Dendritic cell treated with granulocyte-macrophage colony-stimulating factor and Interleukin-4, amounts not matched to agents 40 ng/mL and 50 ng/mL, for 4 days (primary cell): ENCODE data around the gene HDAC11.

ENCODE experiments used
- H3K27ac Mint-ChIP-seq: one replicate; pipeline ENCODE4 v1.8.0; 2022; ENCODE audit warnings: mild to moderate bottlenecking, mixed read lengths
- H3K27me3 Mint-ChIP-seq: one replicate; pipeline ENCODE4 v1.8.0; 2022; ENCODE audit warnings: mild to moderate bottlenecking, mixed read lengths
- H3K36me3 Mint-ChIP-seq: one replicate; pipeline ENCODE4 v1.8.0; 2022; ENCODE audit warnings: low read depth, mixed read lengths
- H3K4me1 Mint-ChIP-seq: one replicate; pipeline ENCODE4 v1.8.0; 2022; ENCODE audit warnings: low read depth, mixed read lengths
- H3K4me3 Mint-ChIP-seq: one replicate; pipeline ENCODE4 v1.8.0; 2022; ENCODE audit warnings: mild to moderate bottlenecking, moderate library complexity, mixed read lengths
- H3K9me3 Mint-ChIP-seq: one replicate; pipeline ENCODE4 v1.8.0; 2022; ENCODE audit warnings: mixed read lengths
- intact Hi-C: fragments of 100-400 bp; cut with micrococcal nuclease; formaldehyde crosslinking; loops from one replicate; pipeline ENCODE4 v1.15.0; 2022

The HDAC11 gene

DNA sequence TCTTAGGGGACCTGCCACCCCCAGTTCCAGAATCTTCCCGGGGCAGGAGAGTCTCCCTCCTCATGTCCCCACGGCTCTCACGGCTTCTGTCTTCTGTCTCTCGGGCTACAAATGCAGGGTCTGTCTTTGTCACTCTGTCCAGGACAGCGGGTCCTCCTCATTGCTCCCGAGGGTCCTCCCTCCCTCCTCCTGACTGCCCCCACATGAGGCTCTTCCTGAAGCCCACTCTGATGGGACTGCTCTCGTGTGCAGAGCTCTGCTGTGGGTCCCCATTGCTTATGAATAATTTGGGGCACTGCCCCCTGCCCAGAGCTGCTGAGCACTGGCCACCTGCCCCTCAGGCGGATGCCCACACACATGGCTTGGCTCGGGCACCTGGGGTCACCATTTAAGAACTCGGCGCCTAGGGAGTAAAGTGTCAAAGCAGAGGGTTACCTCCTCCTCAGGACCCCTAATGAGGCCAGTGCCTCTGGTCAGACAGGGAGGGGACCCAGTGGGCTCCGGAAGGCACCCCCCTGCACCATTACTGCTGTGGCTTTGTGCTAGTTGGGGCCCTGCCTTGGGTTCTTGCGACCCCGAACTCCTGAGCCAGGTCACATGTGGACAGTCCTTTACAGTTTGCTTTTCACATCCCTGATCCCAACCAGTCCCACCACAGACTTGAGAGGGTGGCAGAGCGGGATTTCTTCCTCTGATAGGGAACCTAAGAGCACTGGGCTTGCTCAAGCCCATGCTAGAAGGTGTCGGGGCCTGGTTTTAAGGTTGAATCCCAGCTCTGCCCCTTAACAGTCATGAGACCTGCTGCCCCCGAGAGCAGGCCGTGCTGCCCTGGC lies 22.1 kb downstream of the HDAC11 start:
- Mint-ChIP-seq H3K9me3 (no peaks in the 10 kb centered on the region), H3K27ac (no peak overlapping the region), H3K27me3 (no peaks in the 10 kb centered on the region), H3K4me3 (no peak overlapping the region), H3K36me3 (no peaks in the 10 kb centered on the region), H3K4me1 (no peaks in the 10 kb centered on the region)
- intact Hi-C loops: no loop called here

DNA sequence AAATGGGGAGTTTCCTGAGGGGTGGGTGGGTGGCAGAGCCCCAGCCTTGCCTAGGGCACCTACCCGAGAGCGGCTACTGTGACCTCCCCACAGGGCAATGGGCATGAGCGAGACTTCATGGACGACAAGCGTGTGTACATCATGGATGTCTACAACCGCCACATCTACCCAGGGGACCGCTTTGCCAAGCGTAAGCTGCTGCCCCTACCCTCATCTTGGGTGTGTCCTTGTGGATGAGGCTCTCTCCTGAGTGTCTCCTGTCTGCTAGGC lies 22.6 kb downstream of the HDAC11 start:
- no peak overlapping the region for H3K4me3 Mint-ChIP-seq
- no peaks in the 10 kb centered on the region for H3K9me3 Mint-ChIP-seq
- no peaks in the 10 kb centered on the region for H3K27me3 Mint-ChIP-seq
- H3K27ac Mint-ChIP-seq: no peak overlapping the region
- H3K36me3 Mint-ChIP-seq: no peaks in the 10 kb centered on the region
- intact Hi-C loops: no loop called here
- no peaks in the 10 kb centered on the region for H3K4me1 Mint-ChIP-seq

DNA sequence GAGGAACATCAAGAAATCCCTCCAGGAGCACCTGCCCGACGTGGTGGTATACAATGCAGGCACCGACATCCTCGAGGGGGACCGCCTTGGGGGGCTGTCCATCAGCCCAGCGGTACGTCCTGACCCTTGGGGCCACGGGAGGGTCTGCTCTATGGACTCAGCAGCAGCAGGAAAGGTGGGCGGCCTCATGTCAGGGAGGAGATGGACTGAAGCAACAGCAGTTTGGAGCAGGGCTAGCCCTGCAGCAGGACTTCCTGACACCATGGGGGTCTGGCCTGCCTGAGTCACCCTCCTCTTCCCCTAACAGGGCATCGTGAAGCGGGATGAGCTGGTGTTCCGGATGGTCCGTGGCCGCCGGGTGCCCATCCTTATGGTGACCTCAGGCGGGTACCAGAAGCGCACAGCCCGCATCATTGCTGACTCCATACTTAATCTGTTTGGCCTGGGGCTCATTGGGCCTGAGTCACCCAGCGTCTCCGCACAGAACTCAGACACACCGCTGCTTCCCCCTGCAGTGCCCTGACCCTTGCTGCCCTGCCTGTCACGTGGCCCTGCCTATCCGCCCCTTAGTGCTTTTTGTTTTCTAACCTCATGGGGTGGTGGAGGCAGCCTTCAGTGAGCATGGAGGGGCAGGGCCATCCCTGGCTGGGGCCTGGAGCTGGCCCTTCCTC lies 24.2 kb downstream of the HDAC11 start:
- Mint-ChIP-seq H3K27me3 (no peaks in the 10 kb centered on the region), H3K27ac (no peak overlapping the region), H3K9me3 (no peaks in the 10 kb centered on the region), H3K36me3 (no peaks in the 10 kb centered on the region), H3K4me1 (no peaks in the 10 kb centered on the region), H3K4me3 (no peak overlapping the region)
- intact Hi-C loops: no loop called here

DNA sequence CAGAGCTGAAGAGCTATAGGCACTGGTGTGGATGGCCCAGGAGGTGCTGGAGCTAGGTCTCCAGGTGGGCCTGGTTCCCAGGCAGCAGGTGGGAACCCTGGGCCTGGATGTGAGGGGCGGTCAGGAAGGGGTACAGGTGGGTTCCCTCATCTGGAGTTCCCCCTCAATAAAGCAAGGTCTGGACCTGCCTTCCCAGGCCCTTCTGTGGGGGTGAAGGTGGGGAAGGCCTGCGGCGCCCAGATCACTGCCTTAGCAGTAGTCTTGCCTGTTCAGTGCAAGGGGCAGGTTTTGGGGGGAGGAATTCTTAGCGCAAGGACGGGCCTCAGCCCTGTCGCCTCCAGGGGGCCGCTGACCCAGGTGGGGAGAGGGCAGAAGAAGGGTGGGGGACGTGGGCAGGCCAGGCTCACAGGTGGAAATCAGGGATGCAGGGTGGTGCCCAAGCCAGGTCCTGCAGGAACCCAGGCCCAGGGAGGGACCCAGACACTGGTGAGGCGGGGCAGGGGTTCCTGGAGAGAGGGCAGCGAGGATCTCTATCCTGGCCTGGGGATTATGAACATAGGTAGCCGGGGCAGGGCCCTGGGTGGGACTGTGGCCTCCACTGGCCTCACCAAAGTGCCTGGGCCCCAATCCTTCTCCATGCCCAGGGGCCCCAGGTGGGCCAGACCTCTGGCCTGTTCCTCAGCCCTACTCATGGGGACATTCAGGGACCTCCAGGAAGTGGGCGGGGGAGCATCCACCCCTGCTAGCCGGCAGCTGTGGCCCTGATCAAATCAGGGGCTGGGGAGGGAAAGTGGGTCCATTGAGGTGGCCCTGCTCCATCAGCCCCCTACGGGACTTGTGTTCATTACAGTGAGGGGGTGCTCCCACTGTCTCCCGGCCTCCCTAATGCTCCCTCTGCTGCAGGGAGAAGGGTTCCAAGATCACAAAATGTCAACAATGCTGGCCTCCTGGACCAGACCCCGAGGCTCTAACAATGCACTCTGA lies 25.3 kb downstream of the HDAC11 start:
- Mint-ChIP-seq H3K27ac (no peak overlapping the region), H3K4me1 (no peaks in the 10 kb centered on the region), H3K27me3 (no peaks in the 10 kb centered on the region), H3K9me3 (no peaks in the 10 kb centered on the region), H3K4me3 (no peak overlapping the region), H3K36me3 (no peaks in the 10 kb centered on the region)
- intact Hi-C loops: no loop called here

DNA sequence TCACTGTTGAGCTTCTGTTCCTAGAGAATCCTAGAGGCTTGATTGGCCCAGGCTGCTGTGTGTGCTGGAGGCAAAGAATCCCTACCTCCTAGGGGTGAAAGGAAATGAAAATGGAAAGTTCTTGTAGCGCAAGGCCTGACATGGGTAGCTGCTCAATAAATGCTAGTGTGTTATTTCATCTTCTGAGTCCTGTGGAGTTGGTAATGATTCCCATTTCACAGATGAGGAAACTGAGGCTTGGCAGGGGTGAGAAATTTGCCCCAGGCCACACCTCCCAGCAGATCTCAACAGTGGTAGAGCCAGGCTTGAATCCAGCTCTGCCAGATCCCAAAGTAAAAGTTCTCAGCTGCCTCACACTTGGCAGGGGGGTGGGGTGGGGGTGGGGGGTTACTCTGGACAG lies 26.1 kb downstream of the HDAC11 start:
- intact Hi-C loops: no loop called here
- no peak overlapping the region for H3K27ac Mint-ChIP-seq
- no peak overlapping the region for H3K4me3 Mint-ChIP-seq
- no peaks in the 10 kb centered on the region for H3K36me3 Mint-ChIP-seq
- H3K9me3 Mint-ChIP-seq: no peaks in the 10 kb centered on the region
- no peaks in the 10 kb centered on the region for H3K4me1 Mint-ChIP-seq
- H3K27me3 Mint-ChIP-seq: no peaks in the 10 kb centered on the region

DNA sequence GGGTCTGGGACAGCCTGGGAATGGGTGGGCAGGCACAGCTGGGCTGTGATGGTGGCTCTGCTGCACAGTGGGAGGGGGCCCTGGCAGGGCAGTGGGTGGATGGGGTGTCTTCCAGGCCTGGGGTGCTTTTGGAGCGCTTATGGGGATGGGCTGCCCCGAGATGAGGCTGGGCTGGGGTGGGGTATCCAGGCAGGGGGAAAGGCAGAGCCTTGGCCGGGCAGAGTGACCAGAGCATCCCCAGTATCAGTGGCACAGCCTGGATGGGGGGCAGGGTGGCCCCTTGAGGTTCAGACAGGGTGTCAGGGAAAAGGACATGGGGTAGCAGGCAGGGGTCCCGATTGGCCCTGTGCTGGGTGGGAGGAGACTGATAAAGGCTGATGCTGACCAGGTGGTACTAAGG lies 26.6 kb downstream of the HDAC11 start:
- H3K27ac Mint-ChIP-seq: no peak overlapping the region
- intact Hi-C loops: no loop called here
- no peaks in the 10 kb centered on the region for H3K9me3 Mint-ChIP-seq
- H3K4me3 Mint-ChIP-seq: no peak overlapping the region
- H3K4me1 Mint-ChIP-seq: no peaks in the 10 kb centered on the region
- no peaks in the 10 kb centered on the region for H3K27me3 Mint-ChIP-seq
- H3K36me3 Mint-ChIP-seq: no peaks in the 10 kb centered on the region

DNA sequence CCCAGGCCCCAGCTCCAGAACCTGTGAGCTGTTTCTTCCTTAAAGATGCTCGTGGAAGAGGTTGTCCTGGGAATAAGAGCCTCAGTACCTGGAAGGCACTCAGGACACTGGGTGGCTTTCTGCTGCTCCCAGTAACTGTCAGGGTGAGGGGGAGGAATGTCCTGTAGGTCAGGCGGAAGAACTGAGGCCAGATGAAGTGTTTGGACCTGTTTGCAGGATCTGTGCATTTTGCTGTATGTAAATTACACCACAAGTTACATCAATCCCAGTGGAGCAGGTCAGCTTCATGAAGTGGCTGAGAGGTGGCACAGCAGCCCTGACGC lies 27.1 kb downstream of the HDAC11 start:
- Mint-ChIP-seq H3K4me3 (no peak overlapping the region), H3K36me3 (no peaks in the 10 kb centered on the region), H3K4me1 (no peaks in the 10 kb centered on the region), H3K27ac (no peak overlapping the region), H3K27me3 (no peaks in the 10 kb centered on the region), H3K9me3 (no peaks in the 10 kb centered on the region)
- intact Hi-C loops: no loop called here

DNA sequence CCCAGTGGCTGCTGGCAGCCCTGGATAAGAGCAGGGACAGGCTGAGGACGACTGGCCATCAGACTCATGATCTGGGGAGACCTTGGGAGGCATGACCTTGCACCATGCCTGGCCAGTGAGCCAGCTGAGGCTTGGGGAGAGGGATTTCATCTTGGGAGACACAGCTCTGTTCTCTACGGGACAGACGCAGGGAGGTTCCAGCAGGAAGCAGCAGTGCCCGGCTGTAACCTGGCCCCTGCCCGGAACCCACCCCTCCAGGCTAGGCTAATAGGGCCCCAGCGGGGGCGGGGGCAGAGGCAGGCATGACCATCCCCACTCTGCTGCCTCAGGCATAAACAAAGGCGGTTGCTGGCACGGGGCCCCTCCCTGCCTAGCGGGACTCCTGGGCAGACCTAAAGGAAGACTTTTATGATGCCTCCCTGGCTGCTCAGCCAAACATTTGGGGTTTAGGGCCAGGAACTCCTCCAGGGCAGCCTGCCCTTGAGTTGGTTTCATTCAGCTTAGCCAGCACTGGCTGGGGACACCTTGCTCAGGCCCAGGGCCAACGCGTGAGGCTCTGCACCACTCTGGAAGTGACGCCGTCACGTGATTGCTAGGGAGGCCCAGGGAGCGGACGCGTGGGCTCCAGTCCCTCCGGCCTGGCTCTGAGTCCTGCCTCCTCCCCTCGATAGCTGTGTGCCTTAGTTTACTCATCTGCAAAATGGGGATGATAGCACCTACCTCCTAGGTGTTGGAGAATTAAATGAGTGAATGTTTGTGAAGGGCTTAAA lies 27.6 kb downstream of the HDAC11 start:
- Mint-ChIP-seq H3K27ac (no peak overlapping the region), H3K27me3 (no peaks in the 10 kb centered on the region), H3K4me3 (no peak overlapping the region), H3K4me1 (no peaks in the 10 kb centered on the region), H3K36me3 (no peaks in the 10 kb centered on the region), H3K9me3 (no peaks in the 10 kb centered on the region)
- intact Hi-C loops: no loop called here

DNA sequence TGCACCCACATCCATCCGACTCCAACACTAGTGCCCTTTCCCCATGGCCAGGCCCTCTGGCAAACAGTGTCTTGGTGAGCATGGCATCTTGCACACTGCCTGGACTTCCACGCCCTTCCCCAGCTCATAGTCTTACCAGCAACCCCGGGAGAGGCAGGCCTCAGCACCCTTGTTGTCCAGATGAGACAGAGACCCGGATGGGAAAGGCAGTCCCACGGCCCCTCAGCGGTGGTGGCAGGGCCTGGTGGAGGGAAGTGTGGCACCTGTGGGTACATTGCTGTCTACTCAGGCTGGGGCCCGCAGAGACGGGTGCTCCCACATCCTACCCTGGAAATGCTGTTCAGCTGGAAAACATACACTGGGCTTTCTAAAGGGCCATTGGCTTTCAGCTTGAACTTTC lies 28.4 kb downstream of the HDAC11 start:
- no peaks in the 10 kb centered on the region for H3K9me3 Mint-ChIP-seq
- H3K27ac Mint-ChIP-seq: no peak overlapping the region
- H3K4me3 Mint-ChIP-seq: no peak overlapping the region
- no peaks in the 10 kb centered on the region for H3K27me3 Mint-ChIP-seq
- no peaks in the 10 kb centered on the region for H3K36me3 Mint-ChIP-seq
- H3K4me1 Mint-ChIP-seq: no peaks in the 10 kb centered on the region
- intact Hi-C loops: no loop called here

DNA sequence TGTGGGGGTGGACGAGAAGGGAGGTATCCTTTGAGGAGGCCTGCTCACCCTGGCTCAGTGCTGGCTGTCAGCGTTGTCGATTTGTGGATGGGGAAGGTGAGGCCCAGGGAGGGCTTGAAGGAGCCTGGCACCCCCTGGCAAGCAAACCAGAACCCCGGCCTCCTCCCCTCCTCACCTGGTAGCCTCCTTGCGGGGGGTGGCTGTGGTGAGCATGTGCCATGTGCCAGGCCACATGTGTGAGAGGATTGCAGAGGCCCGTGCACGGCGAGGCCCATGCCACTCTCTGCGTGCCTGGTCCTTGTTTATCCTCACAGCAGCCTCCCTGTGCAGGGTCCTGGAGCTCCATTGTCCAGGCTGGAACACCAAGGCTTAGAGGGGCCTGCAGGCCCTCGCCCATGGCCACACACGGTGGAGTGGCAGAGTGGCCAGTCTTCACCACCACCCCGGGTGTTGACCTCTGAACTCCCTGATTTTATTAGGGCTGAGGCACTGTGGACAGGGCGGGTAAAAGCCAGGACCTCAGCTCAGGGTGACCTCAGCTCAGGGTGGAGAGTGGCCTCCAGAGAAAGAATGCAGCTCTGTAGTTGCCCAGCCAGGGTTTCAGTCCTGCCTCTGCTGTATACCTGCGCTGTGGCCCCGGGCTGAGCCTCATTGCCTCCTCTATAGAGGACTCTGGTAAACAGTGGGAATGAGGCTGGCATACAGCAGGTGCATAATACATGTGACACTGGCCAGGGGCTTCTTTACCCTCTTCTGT lies 29.1 kb downstream of the HDAC11 start:
- intact Hi-C loops: no loop called here
- no peaks in the 10 kb centered on the region for H3K4me1 Mint-ChIP-seq

DNA sequence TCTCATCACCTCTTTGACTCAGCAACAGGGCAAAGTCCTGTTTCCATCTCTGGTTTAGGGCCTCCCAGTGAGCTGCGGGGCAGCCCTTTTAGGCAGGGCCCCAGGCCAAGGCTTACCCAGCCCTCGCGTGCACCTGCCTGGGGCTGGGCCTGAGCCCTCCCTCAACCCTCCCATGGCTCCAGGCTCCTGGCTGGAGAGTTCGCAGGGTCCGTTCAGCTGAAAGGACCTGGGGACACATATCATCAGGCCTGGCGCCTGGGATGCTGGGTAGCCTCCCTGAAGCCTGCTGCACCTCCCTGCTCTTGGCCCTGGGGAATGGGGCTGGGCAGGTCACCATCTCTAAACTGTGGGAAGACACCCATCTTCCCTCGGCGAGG lies 29.7 kb downstream of the HDAC11 start:
- no peaks in the 10 kb centered on the region for H3K36me3 Mint-ChIP-seq
- no peak overlapping the region for H3K4me3 Mint-ChIP-seq
- H3K9me3 Mint-ChIP-seq: no peaks in the 10 kb centered on the region
- no peaks in the 10 kb centered on the region for H3K4me1 Mint-ChIP-seq
- H3K27me3 Mint-ChIP-seq: no peaks in the 10 kb centered on the region
- intact Hi-C loops: no loop called here
- H3K27ac Mint-ChIP-seq: no peak overlapping the region

More for the DNA sequence above, 29.1 kb downstream of the HDAC11 start:
- Mint-ChIP-seq H3K27ac (no peak overlapping the region), H3K4me3 (no peak overlapping the region), H3K27me3 (no peaks in the 10 kb centered on the region), H3K9me3 (no peaks in the 10 kb centered on the region), H3K36me3 (no peaks in the 10 kb centered on the region)

DNA sequence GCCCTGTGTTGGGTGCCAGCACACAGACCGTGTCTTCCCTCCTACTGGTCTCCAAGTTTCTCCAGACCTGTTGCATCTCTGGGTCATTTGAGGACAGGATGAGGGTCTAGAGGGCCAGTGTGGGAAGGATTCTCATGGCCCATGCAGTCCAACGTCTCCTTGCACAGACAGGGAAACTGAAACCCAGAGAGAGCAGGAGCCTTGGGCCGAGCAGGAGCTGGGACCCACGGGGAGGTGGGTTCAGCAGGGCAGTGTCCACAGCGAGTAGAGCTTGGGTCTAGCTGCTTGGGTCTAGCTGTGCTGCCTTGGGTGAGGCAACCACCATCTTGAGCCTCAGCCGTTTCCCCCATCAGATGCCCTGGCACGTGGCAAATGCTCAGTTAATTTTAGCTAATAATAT lies 32.3 kb downstream of the HDAC11 start:
- no peak overlapping the region for H3K4me3 Mint-ChIP-seq
- no peak overlapping the region for H3K27ac Mint-ChIP-seq
- H3K4me1 Mint-ChIP-seq: no peaks in the 10 kb centered on the region
- H3K27me3 Mint-ChIP-seq: no peaks in the 10 kb centered on the region
- no peaks in the 10 kb centered on the region for H3K36me3 Mint-ChIP-seq
- H3K9me3 Mint-ChIP-seq: no peaks in the 10 kb centered on the region
- intact Hi-C loops: no loop called here
